ENCODE measurements around the gene PSG7.
"Not testable (repeated sequence)": the region's sequence is repeated elsewhere in the genome, so short reads cannot be mapped to it uniquely, and the experiment has no call there.

PSG7 gene

DNA sequence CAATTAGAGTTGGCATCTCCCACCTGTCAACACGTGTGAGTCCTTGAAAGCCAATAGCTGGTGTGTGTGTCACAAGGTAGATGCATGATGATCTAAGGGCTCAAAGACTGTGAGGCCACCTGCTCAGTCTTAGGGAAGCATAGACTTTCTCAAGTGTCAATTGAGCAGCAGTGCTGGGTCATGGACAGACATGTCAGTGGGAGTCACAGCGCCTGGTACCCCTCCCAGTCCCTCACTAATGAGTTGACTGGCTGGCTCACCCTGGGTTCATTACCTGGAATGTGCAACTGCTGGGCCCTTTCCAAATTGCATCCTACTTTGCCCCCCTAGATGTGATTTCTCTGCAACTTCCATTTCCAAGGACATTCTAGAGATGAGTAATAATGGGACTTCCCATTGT, 10.2 kb downstream of the PSG7 start:
- H3K79me2 ChIP-seq (ENCODE audit: insufficient read depth, low read length): no peaks in the 10 kb centered on the region
- H3K9ac ChIP-seq (ENCODE audit: low read length): no peak overlapping the region
- H3K27ac ChIP-seq (ENCODE audit: low read depth, low read length, poor library complexity, severe bottlenecking): no peak overlapping the region
- no peaks in the 10 kb centered on the region for H3K9me2 ChIP-seq (ENCODE audit: low read depth, low read length)
- H4K20me1 ChIP-seq (ENCODE audit: insufficient read depth, low read length): no peaks in the 10 kb centered on the region
- no peak overlapping the region for H3K4me3 ChIP-seq (ENCODE audit: low read depth, low read length, poor library complexity, severe bottlenecking)
- H3K4me1 ChIP-seq (ENCODE audit: insufficient read depth, low read length, severe bottlenecking): no peaks in the 10 kb centered on the region
- no peaks in the 10 kb centered on the region for H3K9me3 ChIP-seq (ENCODE audit: low read length)
- no peak overlapping the region for H3K4me2 ChIP-seq (ENCODE audit: low read length)
- no peaks in the 10 kb centered on the region for H3K27me3 ChIP-seq (ENCODE audit: insufficient read depth, low read length)
- H3K36me3 ChIP-seq (ENCODE audit: insufficient read depth, low read length): no peaks in the 10 kb centered on the region
- no peak for TF ChIP-seq EZH2 (IDR thresholded peaks at IDR 0.05; ENCODE audit: borderline replicate concordance, low read length)
- TF ChIP-seq, protein P1, sequence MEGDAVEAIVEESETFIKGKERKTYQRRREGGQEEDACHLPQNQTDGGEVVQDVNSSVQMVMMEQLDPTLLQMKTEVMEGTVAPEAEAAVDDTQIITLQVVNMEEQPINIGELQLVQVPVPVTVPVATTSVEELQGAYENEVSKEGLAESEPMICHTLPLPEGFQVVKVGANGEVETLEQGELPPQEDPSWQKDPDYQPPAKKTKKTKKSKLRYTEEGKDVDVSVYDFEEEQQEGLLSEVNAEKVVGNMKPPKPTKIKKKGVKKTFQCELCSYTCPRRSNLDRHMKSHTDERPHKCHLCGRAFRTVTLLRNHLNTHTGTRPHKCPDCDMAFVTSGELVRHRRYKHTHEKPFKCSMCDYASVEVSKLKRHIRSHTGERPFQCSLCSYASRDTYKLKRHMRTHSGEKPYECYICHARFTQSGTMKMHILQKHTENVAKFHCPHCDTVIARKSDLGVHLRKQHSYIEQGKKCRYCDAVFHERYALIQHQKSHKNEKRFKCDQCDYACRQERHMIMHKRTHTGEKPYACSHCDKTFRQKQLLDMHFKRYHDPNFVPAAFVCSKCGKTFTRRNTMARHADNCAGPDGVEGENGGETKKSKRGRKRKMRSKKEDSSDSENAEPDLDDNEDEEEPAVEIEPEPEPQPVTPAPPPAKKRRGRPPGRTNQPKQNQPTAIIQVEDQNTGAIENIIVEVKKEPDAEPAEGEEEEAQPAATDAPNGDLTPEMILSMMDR (IDR thresholded peaks at IDR 0.05; ENCODE audit: low read length): no peak
- H2AFZ ChIP-seq (ENCODE audit: low read length): no peak overlapping the region
- no peaks in the 10 kb centered on the region for H3F3A ChIP-seq (ENCODE audit: insufficient read depth, low read length)

DNA sequence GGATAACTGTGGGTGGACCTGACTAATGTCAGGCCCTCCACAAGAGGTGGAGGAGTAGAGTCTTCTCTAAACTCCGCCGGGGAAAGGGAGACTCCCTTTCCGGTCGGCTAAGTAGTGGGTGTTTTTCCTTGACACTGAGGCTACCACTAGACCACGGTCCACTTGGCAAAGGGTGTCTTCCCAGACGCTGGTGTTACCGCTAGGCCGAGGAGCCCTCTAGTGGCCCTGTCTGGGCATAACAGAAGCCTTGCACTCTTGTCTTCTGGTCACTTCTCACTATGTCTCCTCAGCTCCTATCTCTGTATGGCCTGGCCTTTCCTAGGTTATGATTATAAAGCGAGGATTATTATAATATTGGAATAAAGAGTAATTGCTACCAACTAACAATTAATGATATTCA, 13.9 kb downstream of the PSG7 start:
- not testable (repeated sequence) for H3F3A ChIP-seq (ENCODE audit: insufficient read depth, low read length); H3K36me3 ChIP-seq (ENCODE audit: insufficient read depth, low read length); H3K27ac ChIP-seq (ENCODE audit: low read depth, low read length, poor library complexity, severe bottlenecking); H4K20me1 ChIP-seq (ENCODE audit: insufficient read depth, low read length); H3K9me2 ChIP-seq (ENCODE audit: low read depth, low read length); H3K27me3 ChIP-seq (ENCODE audit: insufficient read depth, low read length); H3K4me1 ChIP-seq (ENCODE audit: insufficient read depth, low read length, severe bottlenecking); H3K9ac ChIP-seq (ENCODE audit: low read length); H3K79me2 ChIP-seq (ENCODE audit: insufficient read depth, low read length); H3K9me3 ChIP-seq (ENCODE audit: low read length); H2AFZ ChIP-seq (ENCODE audit: low read length); H3K4me3 ChIP-seq (ENCODE audit: low read depth, low read length, poor library complexity, severe bottlenecking); H3K4me2 ChIP-seq (ENCODE audit: low read length)
- TF ChIP-seq, protein P1 (IDR thresholded peaks at IDR 0.05; ENCODE audit: low read length): peak; percentile 59

DNA sequence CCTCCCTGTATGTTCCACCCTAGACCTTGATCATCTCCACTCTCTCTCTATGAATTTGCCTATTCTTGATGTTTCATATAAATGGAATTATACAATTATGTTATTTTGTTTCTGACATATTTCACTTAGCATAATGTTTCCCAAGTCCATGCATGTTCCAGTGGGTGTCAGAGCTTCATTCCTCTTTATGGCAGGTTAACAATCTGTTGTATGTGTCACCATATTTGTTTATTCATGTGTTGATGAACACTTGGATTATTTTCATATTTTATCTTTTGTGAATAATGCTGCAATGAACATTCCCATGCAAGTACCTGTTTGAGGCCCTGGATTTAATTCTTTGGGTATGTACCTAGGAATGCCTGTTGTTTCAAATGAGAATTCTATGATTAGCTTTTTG, 16.0 kb downstream of the PSG7 start:
- not testable (repeated sequence) for H3K9ac ChIP-seq (ENCODE audit: low read length); H3K9me2 ChIP-seq (ENCODE audit: low read depth, low read length); H4K20me1 ChIP-seq (ENCODE audit: insufficient read depth, low read length); H2AFZ ChIP-seq (ENCODE audit: low read length); H3K9me3 ChIP-seq (ENCODE audit: low read length); H3K4me1 ChIP-seq (ENCODE audit: insufficient read depth, low read length, severe bottlenecking); H3K27ac ChIP-seq (ENCODE audit: low read depth, low read length, poor library complexity, severe bottlenecking); H3F3A ChIP-seq (ENCODE audit: insufficient read depth, low read length); H3K27me3 ChIP-seq (ENCODE audit: insufficient read depth, low read length); H3K4me3 ChIP-seq (ENCODE audit: low read depth, low read length, poor library complexity, severe bottlenecking); H3K79me2 ChIP-seq (ENCODE audit: insufficient read depth, low read length); H3K36me3 ChIP-seq (ENCODE audit: insufficient read depth, low read length); H3K4me2 ChIP-seq (ENCODE audit: low read length)

DNA sequence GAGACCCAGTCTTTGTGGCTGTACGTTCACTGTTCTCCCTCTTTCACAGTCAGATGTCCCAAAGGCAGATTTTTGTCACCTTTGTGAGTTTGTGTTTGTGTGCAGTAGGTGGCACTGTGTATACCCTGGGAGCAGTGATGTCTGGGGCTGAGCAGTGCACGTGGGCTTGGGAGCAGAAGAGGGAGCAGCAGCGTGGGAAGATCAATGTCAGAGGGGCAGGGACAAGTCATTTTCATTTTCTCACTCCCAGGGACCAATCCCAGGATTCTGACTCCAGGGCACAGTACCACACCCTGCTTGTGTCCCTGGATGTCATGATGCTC, 17.3 kb downstream of the PSG7 start:
- Histone ChIP-seq H3K9me2 (ENCODE audit: low read depth, low read length) (no peaks in the 10 kb centered on the region), H3K27ac (ENCODE audit: low read depth, low read length, poor library complexity, severe bottlenecking) (no peak overlapping the region), H3K9ac (ENCODE audit: low read length) (no peak overlapping the region), H3K9me3 (ENCODE audit: low read length) (no peaks in the 10 kb centered on the region), H3K4me1 (ENCODE audit: insufficient read depth, low read length, severe bottlenecking) (no peaks in the 10 kb centered on the region), H4K20me1 (ENCODE audit: insufficient read depth, low read length) (no peaks in the 10 kb centered on the region), H3K4me2 (ENCODE audit: low read length) (no peak overlapping the region), H3K79me2 (ENCODE audit: insufficient read depth, low read length) (no peaks in the 10 kb centered on the region), H3F3A (ENCODE audit: insufficient read depth, low read length) (no peaks in the 10 kb centered on the region), H3K27me3 (ENCODE audit: insufficient read depth, low read length) (no peaks in the 10 kb centered on the region), H2AFZ (ENCODE audit: low read length) (no peak overlapping the region), H3K36me3 (ENCODE audit: insufficient read depth, low read length) (no peaks in the 10 kb centered on the region), H3K4me3 (ENCODE audit: low read depth, low read length, poor library complexity, severe bottlenecking) (no peak overlapping the region)
- no peak for TF ChIP-seq EZH2 (IDR thresholded peaks at IDR 0.05; ENCODE audit: borderline replicate concordance, low read length)
- TF ChIP-seq, protein P1 (IDR thresholded peaks at IDR 0.05; ENCODE audit: low read length): no peak

Data from OCI-LY1 (cell line).